Cardiac fibroblast (primary cell): ENCODE data around the gene TBX15.

ENCODE experiments used
- DNase-seq, 2 donors: peaks; one replicate each; pipeline versions ENCODE4 v3.0.0 to v3.0.0-alpha.2; 2010; ENCODE audit warnings: low read depth in 2 of 2
- H3K4me3 ChIP-seq, 2 donors: replicated peaks in 1 of 2; 1 replicate in 1 of 2; 2 replicates in 1 of 2; pipeline ENCODE4 v1.5.1; 2011; ENCODE audit warnings: low read depth in 2 of 2, low read length in 2 of 2, mild to moderate bottlenecking in 2 of 2, moderate library complexity in 1 of 2
- TF ChIP-seq, protein P1 (sequence below): IDR thresholded peaks from one replicate; pipeline ENCODE4 v1.5.1; 2011; ENCODE audit warnings: low read depth, mild to moderate bottlenecking, low read length, inconsistent platforms

The TBX15 gene

DNA sequence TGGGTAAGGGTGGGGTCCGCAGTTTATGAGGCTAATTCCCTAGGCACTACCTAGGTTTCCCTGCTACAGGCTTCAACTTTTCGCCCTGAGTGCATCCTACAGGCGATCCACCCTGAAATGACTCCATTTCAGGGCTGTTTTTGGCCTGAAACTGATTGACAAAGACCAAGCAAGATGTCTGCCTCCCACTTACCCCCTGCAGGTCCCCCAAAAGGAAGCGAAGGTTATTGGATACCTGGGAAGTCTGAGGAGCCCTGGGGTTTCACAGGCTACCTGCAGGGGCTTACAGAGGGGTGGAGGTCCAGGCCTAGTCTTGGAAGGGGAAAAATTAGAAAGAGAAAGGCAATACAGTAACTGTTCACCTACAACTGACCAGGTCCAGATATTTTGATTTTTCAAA is 3.3 kb upstream of the TBX15 start:
- DNase-seq, result no peak
- H3K4me3 ChIP-seq, result no peak overlapping the region
- TF ChIP-seq, protein P1, sequence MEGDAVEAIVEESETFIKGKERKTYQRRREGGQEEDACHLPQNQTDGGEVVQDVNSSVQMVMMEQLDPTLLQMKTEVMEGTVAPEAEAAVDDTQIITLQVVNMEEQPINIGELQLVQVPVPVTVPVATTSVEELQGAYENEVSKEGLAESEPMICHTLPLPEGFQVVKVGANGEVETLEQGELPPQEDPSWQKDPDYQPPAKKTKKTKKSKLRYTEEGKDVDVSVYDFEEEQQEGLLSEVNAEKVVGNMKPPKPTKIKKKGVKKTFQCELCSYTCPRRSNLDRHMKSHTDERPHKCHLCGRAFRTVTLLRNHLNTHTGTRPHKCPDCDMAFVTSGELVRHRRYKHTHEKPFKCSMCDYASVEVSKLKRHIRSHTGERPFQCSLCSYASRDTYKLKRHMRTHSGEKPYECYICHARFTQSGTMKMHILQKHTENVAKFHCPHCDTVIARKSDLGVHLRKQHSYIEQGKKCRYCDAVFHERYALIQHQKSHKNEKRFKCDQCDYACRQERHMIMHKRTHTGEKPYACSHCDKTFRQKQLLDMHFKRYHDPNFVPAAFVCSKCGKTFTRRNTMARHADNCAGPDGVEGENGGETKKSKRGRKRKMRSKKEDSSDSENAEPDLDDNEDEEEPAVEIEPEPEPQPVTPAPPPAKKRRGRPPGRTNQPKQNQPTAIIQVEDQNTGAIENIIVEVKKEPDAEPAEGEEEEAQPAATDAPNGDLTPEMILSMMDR, result no peak

DNA sequence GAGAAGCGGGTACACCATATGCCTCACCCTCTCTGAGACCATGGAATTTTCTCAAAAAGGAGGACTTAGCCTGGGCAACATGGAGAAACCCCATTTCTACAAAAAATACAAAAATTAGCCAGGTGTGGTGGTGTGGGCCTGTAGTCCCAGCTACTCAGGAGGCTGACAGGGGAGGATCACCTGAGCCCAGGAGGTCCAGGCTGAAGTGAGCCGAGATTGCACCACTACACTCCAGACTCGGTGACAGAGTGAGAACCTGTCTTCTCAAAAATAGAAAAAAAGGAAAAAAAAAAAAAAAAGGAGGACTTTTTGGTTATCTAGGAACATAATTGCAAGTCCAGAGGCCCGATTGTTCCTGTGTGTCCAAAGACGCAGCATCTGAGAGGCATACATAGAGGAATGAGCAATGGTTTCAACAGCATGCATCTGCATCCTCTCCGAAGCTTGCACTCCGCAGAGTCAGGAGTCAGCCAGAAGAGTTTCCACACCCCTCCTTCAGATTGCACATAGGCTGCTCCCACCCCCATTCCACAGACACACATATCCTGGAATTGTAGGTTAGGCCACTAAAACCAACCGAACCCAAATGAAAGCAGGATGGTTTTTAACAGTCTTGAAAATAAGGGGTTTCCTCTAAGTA is 2.5 kb upstream of the TBX15 start:
- DNase-seq, result no peak
- TF ChIP-seq, protein P1, result no peak
- H3K4me3 ChIP-seq, result no peak overlapping the region

DNA sequence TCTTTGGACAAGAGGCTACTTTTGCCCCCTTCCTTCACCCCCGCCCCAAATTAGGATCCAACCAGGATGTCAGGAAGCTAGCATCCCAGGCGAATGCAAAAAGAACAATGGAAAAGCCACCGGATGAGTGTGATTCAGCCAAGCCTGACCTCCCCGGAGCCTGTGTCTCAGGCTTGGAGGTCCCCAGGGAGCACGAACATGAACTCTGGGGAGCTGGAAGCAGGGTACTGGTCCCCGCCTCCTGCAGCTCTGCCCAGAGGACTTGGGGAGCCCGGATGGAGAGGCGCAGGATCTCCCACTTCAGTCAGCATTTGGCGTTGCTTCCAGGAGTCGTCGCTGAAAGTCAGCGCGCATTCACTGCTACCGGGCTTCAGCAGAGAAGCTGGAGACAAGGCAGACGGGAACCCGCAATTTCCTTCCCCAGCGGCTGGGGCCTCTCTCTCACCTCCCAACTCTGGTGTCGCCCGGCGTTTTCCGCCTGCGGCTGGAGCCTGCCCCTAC is 1.8 kb upstream of the TBX15 start:
- TF ChIP-seq, protein P1, result no peak
- DNase-seq, result peak in 1 of 2 donors; percentile 75
- H3K4me3 ChIP-seq, result no peak overlapping the region

DNA sequence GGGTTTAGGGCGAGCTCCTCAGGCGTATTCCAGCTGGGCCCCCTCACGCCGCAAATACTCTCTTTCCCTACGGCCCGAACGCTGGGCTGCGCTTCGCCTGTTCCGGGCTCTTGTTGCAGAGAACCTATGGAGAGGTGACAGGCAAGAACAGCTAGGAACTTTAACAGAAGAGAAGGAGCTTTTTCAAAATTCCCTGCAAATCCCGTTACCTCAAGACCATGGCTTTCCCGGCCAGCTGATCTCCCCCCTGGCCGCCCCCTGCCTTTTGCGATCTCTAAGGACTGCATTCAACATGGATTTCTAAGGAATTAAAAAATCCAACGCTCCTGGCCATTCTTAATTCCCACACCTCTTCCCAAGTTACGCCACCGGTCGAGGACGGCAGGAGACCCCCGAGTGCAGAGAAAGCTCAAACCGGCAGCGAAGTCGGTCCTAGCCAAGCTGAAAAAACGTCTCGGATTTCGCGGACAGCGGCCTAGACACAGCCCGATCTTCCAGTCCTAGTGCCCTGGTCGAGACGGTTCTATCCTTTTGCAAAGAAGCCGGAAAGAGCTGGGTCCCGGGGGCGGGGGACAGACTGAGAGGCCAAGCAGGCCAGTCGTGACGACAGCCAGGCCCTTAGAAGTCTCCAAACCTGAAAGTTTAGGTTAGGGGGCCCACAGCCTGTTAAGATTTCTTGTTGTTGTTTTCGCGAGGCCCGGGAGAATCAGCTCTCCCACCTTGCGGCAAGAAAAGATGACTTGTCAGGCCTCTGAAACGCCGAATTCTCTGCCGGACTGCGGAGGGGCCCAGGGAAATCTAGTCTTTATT is 1.1 kb upstream of the TBX15 start:
- TF ChIP-seq, protein P1, result no peak
- DNase-seq, result no peak
- no peak overlapping the region for H3K4me3 ChIP-seq

DNA sequence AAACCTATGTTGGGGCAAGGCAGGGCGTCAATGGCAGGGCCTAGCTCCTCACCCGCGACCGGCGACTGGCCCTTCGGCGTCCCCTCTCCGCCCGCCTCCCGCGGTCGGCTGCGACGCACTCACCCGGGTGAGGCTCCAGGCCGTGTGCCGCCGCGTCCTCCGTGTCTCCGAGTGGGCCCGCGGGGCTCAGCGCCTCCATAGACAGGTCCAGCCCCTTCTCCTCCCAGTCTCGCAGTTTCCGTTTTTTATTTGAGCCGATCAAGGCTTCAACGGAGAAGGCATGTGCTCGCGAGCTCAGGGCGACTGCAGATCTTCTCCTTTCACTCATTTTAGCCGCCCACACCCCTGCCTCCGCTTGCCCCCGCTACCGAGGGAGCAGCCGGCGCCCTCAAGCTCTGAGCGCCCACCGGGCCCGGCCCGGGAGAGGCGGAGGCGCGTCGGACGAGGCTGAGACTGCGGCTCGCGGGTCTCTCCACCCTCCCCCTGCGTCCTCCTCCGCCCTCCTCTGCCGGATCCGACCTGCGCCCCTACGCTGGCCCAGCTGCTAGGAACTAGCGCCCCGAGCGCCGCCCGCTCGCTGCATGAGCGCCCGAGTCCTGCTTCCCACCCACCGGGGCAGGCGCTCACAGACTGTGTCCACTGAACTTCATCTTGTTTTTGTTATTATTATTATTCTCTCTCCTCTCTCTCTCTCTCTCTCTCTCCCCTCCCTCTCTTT is 516 bp downstream of the TBX15 start:
- peak overlapping the region; percentile 39 to 59 for H3K4me3 ChIP-seq
- TF ChIP-seq, protein P1, result no peak
- DNase-seq, result peak; percentile 26 to 61

DNA sequence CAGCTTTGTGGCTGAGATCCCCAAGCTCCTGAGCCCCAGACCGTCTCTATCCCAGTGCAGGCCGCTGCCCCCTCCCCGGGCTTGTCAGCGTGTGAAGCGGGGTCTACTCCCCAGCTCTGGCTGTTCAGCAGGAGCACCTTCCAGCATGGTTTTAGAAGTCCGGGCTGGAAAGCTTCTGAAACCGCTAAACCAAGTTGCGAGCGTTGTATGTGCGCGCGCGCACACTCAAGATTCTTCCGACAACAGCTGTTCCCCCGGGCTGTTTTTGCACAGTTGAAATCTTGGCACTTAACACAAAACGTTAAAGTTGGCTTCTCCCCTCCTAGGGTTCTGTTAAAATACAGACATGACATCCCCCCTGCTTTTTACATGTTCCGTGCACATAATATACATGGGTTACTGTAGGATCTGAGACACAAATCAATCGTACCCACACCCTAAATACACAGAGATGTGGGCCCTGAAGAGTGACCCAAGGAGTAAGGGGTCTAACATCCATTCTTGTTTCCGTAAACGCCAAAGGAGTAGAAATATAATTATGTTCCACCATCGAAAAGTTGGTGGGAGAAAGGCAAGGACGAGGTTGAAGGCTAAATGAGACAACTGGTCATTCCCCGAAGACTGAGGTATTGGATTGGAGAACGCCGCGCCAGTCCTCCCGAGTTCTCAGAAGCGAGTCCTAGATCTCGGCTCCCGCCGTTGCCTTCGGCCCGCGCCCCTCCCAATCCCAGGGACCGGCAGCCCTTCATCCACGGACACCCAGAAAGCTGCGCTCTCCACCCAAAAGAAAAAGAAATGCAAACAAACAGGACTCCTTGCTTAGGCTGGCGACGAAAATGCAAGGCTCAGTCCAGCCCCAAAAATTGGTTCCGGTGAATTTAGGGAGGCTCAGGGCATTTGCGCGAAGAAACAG is 1.3 kb downstream of the TBX15 start:
- TF ChIP-seq, protein P1, result no peak
- DNase-seq, result peak in 1 of 2 donors; percentile 54
- peak overlapping the region; percentile 39 to 59 for H3K4me3 ChIP-seq
